ENCODE data around the gene PAX6.

Gene PAX6

DNA sequence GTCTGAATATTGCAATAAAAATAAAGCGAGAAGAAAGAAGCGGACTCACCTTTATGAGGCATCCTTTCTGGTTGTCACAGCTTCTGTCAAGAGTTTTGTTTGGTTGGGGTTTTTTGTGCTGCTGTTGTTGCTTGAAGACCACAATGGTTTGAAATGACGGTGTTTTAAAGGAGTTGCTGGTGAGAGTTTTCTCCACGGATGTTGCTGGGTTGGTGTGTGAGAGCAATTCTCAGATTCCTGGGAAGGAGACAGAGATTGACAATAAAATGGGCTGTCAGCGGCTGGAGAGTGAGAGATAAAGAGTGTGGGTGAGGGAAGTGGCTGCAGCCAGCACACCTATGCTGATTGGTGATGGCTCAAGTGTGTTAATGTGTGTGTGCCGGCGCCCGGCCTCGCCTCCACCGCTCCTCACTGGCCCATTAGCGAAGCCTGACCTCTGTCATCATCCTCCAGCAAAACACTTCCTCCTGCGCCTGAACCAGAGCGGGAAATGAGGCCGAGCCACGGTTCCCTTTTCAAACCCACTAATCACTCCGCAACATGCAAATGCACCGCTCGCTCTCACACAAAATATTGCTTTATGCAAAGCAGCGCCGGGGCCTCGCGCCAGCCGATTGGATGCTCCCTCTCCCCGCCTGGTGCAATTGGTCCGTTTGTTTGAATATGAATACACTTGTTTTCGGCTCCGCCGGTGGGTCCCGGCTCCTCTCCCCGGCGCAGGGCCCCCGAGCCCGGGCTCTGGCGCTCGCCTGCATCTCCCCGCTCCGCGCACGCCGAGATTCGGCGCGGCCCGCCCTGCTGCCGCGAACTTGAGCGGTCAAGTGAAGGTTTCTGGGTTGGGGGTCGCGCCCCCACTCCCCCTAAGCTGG, at the start of gene PAX6:
TSS of gene PAX6 (minus strand) at position 544 of the 869 bp plus-strand sequence. CDS start 4,911 bp downstream, outside the sequence.
- peak; percentile 49 for DNase-seq

DNA sequence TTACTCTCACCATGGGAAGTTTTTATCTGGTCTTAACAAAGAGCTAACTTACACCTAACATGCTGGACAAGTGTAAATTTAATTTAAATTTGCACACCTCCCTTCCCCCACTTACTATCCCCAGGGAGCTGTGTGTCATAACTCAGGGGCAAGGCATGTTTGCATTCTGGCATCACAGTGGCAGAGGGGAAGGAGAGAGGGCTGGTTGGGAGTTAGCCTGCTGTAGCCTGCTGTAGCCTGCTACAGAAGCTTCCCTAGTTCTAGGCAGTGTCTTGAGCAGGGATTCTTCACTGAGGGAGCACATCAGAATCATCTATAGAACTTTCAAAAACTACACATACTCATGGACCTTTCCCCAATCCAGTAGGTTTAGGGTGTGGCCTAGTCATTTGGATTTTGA, 49.3 kb upstream of the PAX6 start:
- DNase-seq = no peak

DNA sequence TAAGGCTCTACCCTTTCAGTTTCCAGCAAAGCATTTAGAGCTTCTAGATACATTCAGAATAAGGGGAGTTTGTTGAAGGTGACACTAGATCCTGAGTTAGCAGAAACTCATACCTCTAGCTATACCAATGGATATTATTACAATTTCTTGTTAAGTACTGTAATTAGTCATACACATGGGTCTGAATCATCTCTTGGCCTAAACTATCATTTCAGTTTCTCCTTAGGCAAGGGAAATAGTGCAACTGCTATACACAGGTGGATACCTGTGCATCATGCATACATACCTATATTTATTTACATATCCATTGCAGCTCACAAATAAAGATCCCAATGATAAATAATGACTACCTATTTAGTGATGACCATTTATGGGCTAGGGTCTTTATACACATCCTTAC, 45.1 kb upstream of the PAX6 start:
- DNase-seq = no peak

DNA sequence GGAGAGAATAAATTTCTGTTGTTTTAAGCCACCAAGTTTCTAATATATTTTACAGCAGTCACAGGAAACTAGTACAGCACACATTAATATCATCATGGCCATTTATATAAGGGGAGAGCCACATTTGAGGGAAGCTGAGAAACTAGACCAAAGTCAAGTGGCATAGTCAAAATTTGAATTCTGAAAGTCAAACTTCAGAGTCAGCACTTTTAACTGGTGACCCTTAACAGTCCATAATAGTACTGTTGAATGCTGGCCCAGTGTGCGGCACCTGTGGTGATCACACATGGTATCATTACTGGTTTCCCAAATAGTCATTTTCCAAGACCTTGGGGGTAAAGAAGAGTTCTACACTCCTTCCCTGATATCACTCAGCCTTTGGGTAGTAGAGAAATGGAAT, 44.3 kb upstream of the PAX6 start:
- no peak for DNase-seq

DNA sequence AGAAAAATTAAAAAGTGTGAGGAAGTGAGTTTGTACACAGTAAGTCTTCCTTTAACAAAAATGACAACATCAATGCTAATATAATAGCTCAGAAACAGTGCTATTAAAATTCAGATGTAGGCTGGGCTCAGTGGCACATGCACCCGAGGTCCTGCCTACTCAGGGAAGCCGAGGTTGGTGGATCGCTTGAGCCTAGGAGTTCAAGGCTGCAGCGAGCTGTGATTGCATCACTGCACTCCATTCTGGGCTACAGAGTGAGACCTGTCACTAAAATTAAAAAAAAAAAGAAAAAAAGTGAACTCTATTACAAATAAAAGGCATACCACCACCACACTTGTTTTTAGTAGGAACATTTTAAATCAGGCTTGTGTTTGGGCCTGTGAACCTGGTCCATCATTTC, 39.2 kb upstream of the PAX6 start:
- no peak for DNase-seq

DNA sequence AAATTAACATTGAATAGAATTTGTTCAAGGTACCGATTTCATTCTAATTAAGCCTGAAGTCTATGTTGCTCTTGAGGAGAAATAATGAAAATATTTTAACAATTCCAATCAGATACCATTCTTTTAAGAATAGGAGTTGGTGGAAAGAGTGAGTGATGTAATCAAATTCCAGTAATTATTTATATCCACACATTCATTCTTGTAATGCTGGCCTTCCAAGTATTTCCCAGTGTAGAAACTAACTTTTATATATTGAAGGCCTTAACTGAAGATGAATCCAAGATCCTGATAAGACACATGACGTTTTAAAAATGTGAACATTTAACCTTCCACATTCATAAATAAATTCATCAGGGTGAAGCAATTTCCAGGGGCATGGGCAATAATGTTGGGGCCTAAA, 36.6 kb upstream of the PAX6 start:
- DNase-seq = no peak

DNA sequence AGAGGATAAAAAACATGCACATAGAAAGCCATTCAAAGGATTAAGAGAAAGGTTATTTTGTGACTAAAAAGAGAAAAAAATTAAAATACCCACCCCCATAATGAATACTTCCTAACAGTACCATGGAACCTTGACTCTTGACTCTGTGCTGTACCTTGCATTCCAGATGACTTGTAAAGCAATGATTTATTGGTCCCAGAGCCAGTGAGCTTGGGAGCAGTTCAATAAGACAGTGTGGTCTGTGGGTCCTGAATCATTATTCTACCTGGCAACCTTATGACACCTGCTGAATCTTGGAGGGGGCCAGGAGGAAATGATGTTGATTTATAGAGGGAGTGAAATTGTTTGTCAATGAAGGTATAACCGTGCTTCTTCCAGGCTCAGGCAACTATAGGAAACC, 34.2 kb upstream of the PAX6 start:
- no peak for DNase-seq

DNA sequence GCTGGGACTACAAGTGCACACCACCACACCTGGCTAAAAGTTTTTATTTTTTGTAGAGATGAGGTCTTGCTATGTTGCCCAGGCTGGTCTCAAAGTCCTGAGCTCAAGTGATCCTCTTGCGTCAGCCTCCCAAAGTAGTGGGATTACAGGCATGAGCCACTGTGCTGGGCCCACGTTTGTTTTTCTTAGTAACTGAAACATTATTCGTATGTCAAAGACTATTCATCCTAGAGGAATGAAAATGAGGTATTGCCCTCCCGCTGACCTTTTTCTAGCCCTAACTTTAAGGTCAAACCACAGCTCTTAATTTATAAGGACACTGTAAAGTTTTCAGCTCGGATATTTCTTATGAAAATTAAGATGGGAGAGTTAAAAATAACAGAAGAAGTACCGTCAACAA, 33.2 kb upstream of the PAX6 start:
- DNase-seq = no peak

DNA sequence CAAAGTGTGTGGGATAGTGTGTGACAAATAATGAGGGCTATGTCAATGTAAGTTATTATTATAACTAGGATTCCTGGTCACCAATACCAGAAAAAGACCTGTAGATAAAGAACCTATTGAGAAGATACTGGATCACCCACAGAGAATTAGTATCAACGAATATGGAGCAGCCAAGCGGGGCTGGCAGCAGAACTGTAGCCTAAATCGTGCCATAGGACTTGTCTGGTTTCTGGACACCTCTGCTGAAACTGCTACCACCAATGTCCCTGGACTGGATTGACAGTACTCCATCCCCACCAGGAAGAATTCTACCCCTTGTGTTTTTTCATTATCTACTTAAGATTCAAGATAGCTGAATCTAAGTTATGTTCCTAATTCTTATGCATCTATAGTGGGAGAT, 30.3 kb upstream of the PAX6 start:
- DNase-seq = no peak

DNA sequence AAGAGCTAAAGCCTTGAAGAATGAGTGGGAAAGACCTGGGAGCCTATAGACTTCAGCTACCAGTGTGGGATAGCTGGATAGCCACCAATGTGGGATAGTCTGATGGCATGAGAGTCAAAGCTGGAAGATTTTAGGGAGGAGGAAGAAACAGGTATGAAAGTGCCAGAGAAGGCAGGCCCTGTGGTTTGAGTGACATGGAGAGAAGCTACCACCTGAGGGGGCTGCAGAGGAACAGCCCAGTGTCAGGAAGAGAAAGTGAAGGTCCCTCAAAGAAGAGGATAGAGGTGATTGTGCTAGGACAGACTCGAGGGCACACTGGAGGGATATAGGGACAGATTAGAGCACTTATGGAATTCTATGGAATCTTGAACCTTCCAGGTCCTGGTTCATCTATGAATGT, 23.1 kb upstream of the PAX6 start:
- no peak for DNase-seq

DNA sequence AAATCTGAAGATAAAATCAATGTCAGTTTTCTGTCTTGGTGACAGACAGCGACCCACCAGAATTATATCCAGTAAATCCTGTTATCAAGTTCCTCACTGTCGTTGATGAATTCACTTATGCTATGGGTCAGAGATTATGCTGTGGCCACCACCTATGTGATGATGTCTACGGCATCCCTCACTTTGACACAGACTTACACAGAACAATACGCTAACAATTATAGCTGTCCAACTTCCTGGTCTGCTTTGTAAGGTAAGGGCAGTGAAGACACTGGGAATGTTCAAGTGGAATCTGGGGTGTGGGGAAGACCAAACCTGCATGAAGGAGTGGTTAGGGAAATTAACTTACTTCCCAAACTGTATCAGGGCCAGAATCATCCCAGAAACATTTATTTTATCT, 19.3 kb upstream of the PAX6 start:
- no peak for DNase-seq

DNA sequence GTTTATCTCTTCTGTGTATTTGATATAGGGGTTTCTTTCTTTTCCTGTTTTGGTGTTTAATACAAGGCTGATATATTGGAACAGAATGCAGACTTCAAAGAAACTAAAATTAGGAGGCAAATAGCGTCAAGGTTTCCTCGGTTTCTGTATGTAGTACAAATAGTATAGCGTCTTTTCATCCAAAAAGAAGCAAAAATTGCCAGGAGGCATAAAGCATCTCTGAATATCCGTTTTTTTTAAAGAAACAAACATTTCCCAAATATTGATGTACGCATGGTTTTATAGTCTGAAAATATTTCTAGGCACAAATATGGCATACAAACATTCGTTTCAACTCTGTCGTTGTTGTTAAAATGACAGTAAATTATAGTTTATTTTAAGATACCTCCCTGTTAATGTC, 17.1 kb upstream of the PAX6 start:
- DNase-seq = no peak

DNA sequence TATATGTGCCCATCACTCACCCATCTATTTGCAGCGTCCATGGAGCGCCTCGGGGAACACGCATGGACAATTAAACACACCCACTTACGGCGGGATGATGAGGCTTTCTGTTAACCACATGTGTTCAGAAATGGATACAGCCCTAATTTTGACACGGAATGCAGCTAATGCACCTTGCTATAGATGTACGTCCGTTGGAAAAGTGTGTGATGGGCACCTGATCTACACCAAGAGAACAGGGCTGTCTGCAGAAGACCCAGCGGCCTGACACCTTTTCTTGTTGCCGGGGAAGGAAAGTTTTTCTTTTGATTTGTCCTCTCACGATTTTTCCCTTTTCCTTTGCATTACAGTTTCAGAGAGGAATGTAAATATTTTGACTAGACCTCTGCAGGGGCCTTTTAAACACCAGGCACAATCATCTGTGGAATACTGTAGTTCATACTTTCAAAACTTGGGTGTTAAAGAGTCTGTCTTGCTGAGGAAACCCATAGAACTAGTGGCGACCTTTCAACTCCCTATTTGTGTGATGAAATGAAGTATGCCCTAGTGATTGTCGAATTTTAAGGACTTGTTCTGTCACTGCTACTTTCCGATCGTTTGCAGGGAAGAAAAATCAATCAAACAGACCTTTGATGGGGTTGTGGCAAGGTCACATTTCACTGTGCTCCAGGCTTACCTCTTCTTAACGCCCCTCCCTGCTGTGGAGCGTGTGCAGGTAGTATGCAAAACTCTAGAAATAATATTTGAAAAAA, 16.5 kb upstream of the PAX6 start:
- DNase-seq = no peak

DNA sequence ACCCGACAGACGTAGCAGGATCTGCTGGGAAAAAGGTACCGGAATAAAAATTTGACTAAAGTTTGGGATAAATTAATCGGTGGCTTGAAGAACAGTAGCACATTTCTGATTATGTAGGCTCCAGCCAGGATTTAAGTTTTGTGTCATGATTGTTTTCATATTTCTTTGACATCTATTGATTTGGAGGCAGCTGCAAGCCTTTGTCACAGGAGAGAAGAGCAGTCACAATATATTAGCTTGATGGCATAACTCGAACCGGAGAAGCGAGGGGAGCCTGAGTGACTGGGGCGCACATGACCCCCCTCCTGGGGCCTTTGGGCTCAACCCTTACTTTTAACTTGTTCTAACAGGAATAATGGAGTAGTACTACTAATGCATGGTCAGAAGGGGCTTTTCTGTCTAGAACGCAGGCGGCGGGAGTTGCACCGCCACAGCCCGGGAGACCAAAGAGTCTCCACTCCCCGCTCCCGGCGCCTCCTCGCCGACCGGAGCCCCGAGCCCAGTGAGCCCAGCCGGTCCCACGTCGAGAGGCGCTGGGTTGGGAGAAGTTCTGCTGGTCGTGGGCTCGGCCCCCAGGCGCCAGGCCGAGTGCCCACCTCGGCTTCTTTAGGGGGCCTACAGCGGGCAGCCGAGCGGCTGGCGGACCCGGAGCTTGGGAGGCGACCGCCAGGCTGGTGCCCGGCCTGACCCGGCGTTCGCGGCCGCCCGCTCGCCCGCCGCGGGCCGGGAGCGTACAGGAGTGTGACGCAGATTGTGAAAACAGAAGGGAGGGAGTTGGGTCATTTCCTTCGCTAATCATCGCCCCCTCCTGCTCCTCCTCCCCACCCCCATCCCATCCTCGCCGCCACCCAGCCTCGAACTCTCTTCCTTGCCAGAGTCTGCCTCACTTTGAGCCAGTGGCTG, 15.7 kb upstream of the PAX6 start:
- DNase-seq = no peak

DNA sequence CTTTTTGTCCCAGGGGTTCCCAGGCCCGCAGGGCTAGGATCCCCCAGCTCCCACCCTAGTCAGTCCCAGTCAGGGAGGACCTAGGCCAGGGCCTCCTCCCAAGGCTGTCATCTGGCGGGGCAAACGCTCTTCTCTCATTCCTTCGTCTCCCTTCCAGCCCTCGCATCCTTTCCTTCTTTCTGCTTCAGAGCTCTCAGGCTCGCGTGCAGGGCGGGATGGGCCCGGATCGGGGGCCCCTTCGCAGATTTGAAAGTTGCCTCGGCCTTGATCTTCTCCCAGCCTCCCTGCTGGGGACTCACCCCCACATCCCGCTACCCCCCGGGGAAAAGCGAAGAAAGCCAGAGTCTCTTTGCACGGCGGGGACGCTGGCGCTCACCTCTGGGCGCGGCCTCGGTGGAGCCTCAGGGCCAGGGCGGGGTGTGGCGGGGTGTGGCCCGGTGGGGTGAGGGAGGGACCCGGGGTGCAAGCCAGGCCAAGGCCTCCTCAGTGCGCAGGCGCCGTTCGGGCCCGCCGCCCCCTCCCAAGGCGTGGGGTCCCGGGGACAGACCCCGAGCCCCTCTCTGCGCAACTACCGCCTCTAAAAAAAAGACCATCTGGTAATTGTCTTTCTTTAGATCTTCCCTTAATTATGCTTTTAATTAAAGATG, 14.8 kb upstream of the PAX6 start:
- DNase-seq = no peak

DNA sequence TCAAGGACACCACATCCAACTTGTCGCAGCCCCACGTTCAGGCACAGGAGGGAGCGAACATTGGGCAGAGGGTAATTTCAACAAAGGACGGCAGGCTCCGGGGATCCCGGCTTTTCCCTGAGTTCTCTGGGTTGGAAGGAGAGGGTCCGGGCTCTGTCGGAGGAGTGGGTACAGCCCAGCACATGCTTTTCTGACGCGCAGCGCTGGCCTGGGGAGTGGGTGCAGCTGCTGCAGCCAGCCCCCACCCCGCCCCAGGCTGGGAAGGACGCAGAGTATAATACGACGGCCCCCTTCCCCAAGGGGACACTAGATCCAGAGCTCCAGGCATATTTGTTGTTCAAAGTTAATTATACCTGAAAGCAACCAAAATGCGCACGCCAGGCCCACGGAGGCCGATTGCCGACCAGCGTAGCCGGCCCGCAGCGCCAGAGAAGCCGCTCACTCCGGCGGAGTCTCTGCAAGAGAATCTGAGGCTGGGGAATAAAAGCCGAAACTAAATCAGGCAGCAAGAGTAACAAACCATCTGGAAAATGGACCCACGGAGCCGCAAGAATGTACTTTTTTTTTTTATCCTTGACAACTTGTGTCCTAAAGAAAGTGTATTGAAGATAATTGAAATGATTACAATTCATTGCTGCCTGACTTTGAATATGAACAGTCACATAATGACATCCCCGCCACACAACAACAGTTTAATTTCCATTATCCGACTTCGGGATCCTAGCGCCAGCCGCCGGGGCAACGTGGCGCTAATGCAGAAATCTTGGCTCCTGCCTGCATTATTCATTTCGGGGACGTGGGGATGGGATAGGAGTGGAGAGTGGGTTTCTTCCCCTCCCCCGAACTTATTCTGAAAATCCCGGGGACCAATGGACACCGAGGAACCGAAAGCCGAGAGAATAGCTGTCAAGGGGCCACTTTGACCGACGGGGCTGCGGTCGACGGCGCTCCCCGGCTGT, 14.0 kb upstream of the PAX6 start:
- DNase-seq = no peak

DNA sequence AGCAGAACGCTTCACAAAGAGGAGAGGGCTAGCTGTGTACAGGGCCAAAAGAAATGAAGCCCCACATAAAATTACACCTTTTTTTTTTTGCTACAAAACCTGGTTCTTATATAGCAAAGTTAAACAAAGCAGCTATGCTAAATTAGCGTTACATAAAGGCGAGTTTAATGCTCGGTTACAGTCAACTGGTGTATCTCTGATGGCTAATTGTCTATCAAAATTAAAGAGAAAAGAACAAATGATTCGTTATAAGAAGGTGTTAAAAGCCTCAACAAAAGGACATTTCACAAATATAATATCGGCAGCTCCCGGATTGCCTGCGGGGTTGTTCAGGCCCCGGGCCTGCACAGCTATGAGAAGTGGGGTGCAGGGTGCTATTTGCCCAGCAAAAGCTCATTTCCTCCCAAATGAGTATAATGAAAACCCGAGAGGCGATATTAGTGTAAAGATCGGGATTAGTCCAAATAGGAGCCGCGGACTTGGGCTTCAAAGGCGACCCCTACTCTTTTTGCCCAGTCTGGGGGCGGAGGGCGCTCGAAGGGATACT, 13.3 kb upstream of the PAX6 start:
- no peak for DNase-seq

DNA sequence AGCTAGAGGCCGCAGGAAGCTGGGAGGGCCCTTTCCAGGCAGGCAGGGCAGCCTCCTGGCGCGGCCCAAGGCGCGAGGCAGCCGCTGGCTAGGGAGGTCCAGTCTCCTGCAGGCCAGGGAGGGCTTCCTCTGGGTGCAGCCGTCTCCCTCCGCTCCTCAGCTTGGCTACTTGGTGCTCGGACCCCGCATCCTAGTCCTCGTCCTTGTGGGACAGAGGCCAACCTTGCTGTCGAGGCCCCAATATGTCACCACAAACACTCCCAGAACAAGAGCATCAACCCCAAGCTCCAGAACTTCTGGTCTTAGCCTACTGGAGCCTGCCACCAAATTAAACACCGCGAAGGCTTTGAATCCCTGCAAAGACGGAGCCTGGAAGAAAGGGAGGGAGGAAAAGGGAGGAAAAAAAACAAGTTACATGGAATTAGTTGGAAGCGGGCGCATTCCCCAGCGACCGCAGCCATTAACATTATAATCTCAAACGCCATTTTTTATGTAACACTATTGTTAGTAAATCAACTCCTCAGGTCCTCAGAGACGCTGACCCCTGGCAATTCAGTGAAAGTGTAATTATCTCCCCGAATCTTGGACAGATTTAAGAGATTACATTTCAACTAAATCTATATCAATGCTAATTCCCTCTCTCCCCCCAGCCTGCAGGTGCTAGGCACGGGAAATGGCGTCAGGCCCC, 12.7 kb upstream of the PAX6 start:
- no peak for DNase-seq

DNA sequence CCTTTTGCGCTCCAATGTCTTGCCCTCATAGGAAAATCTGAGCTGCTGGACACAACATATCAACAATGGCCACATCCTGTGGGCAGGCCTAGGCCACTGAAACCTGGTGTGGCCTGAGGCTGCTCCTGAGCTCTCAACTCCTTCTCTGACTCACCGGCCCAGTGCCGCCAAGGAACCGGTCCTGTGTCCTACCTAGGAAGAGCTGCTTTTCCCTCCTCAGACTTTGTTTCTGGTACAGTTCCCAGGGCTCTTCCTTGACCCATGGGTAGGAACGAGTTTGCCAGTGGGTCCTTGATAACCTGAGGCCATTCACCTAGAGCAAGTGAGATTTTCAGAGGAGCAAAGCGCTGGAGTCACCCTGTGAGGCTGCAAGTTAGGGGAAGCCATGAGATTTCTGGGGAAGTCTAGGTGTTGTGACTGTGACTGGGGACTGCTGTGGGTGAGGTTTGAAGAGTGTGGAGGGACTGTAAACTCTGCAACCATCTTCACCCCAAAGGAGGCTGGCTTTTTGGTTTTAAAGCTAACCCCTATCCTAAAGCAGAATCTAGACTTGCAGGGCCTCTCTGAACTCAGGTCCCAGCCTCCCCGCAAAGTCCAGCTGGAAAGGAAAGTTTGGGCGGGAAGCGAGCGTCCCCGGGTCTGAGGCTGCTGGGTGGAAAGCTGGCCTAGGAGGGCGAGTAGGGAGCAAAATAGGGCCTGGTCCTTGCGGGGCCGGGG, 12.0 kb upstream of the PAX6 start:
- DNase-seq = no peak

All from activated naive CD4-positive, alpha-beta T cell treated with Interleukin-2 at 50 U/mL for 16 hours (primary cell).